HG03442 (cell line): ENCODE measurements around the gene C1orf74.
"Not testable (repeated sequence)": the region's sequence is repeated elsewhere in the genome, so short reads cannot be mapped to it uniquely, and the experiment has no call there.

Experiments
- ATAC-seq: cut with Tn5 transposase; IDR thresholded peaks from one replicate; pipeline ENCODE4 v1.9.1; 2021; ENCODE audit warnings: mild to moderate bottlenecking, moderate library complexity; ENCODE audit not compliant: unreplicated experiment

The C1orf74 gene

GRCh38 chr1:209805875-209806760 is 21.8 kb upstream of the C1orf74 start, which contains the start of gene IRF6:
IRF6 (minus strand) TSS chr1:209806142; CDS start chr1:209801413, 4,729 bp downstream.
- ATAC-seq: peak; percentile 86

- ATAC-seq: no peak
These were observed 21.0 kb upstream of the C1orf74 start for GRCh38 chr1:209805341-209805781.

GRCh38 chr1:209803568-209803967 is 19.2 kb upstream of the C1orf74 start:
- no peak for ATAC-seq

GRCh38 chr1:209802780-209803152 is 18.4 kb upstream of the C1orf74 start:
- ATAC-seq: no peak

GRCh38 chr1:209802117-209802779 is 17.9 kb upstream of the C1orf74 start:
- ATAC-seq: no peak

- ATAC-seq: no peak
These were observed 16.9 kb upstream of the C1orf74 start for GRCh38 chr1:209800984-209801834.

GRCh38 chr1:209797978-209798639 is 13.8 kb upstream of the C1orf74 start:
- ATAC-seq: no peak

- not testable (repeated sequence) for ATAC-seq
These were observed 9.4 kb upstream of the C1orf74 start for GRCh38 chr1:209793711-209794110.

GRCh38 chr1:209791920-209792319 is 7.6 kb upstream of the C1orf74 start:
- no peak for ATAC-seq

GRCh38 chr1:209790286-209791193 is 6.2 kb upstream of the C1orf74 start:
- no peak for ATAC-seq

- no peak for ATAC-seq
These were observed 4.9 kb upstream of the C1orf74 start for GRCh38 chr1:209789245-209789644.

- no peak for ATAC-seq
These were observed 3.2 kb upstream of the C1orf74 start for GRCh38 chr1:209787551-209787950.

- no peak for ATAC-seq
These were observed 1.8 kb upstream of the C1orf74 start for GRCh38 chr1:209786146-209786545.

GRCh38 chr1:209785592-209785991 is 1.2 kb upstream of the C1orf74 start:
- ATAC-seq: no peak

- no peak for ATAC-seq
These were observed 973 bp downstream of the C1orf74 start for GRCh38 chr1:209783386-209783785.

- no peak for ATAC-seq
These were observed 4.1 kb downstream of the C1orf74 start for GRCh38 chr1:209780268-209780667.

GRCh38 chr1:209778102-209778501 is 6.3 kb downstream of the C1orf74 start:
- ATAC-seq: no peak

GRCh38 chr1:209777587-209777986 is 6.8 kb downstream of the C1orf74 start:
- no peak for ATAC-seq

GRCh38 chr1:209775678-209776077 is 8.7 kb downstream of the C1orf74 start:
- ATAC-seq: no peak

- ATAC-seq: peak; percentile 68
These were observed 9.8 kb downstream of the C1orf74 start for GRCh38 chr1:209774592-209774991.
